Upper lobe of left lung (tissue), 4 donors: ENCODE results near the gene EIF5AL1.
"Not testable (repeated sequence)": the region's sequence is repeated elsewhere in the genome, so short reads cannot be mapped to it uniquely, and the experiment has no call there.

Experiments
- POLR2A ChIP-seq, 4 donors: fragments of 450-650 bp; IDR thresholded peaks; one replicate each; pipeline ENCODE4 v1.5.1; 2016 to 2017; ENCODE audit warnings: antibody characterized with exemption in 4 of 4, mild to moderate bottlenecking in 2 of 4
- TF ChIP-seq, protein P1 (sequence below), 6 experiments: fragments of 450-650 bp in 4 of 6; fragments of 200-600 bp in 2 of 6; sonication (generic) in 2 of 6; IDR thresholded peaks; one replicate each; pipeline ENCODE4 v1.5.1; 2016 to 2019; ENCODE audit warnings: antibody characterized with exemption in 6 of 6

DNA sequence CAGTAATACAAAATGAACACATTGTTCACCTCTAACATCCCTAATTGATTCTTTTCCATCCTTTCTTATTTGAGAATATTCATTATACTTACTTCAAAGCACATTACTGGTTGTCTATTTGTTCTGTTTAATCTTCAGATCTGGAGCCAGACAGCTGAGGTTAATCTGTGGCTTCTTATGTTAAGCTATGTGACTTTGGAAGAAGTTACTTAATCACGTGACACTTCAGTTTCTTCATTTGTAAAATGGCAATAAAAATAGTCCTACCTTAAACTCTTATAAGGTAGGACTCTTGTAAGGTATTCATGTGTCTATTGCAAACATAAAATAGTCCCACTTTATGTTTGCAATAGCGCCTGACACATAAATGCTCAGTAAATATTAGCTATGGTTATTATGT is 34.8 kb downstream of the EIF5AL1 start:
- TF ChIP-seq, protein P1, sequence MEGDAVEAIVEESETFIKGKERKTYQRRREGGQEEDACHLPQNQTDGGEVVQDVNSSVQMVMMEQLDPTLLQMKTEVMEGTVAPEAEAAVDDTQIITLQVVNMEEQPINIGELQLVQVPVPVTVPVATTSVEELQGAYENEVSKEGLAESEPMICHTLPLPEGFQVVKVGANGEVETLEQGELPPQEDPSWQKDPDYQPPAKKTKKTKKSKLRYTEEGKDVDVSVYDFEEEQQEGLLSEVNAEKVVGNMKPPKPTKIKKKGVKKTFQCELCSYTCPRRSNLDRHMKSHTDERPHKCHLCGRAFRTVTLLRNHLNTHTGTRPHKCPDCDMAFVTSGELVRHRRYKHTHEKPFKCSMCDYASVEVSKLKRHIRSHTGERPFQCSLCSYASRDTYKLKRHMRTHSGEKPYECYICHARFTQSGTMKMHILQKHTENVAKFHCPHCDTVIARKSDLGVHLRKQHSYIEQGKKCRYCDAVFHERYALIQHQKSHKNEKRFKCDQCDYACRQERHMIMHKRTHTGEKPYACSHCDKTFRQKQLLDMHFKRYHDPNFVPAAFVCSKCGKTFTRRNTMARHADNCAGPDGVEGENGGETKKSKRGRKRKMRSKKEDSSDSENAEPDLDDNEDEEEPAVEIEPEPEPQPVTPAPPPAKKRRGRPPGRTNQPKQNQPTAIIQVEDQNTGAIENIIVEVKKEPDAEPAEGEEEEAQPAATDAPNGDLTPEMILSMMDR (IDR thresholded peaks at IDR 0.05), result not testable (repeated sequence)
- TF ChIP-seq POLR2A (IDR thresholded peaks at IDR 0.05), result not testable (repeated sequence)
